AG04450 (cell line): Measurements from ENCODE around the gene C9orf50. TPM values are rescaled to one million over a fixed set of nuclear protein-coding genes. Genes with fewer than 3 reads are reported as not detected.

ENCODE experiments used
- CTCF ChIA-PET: fragments of 300-600, 350-600 bp; formaldehyde crosslinking; extraction: SDS; loops from one replicate; lab custom pipeline; 2022; ENCODE audit warnings: antibody characterized with exemption, inconsistent platforms; lab: Charles Lee
- POLR2A ChIA-PET: fragments of 350-600 bp; formaldehyde crosslinking; extraction: SDS; loops from one replicate; lab custom pipeline; 2021; ENCODE audit warnings: antibody characterized with exemption, inconsistent platforms; lab: Yijun Ruan, JAX
- DNase-seq: peaks from one replicate; pipeline ENCODE4 v3.0.0-alpha.2; 2011; ENCODE audit warnings: low read depth, low spot score
- H3K27ac ChIP-seq: one replicate; pipeline ENCODE4 v1.5.1; 2012; ENCODE audit warnings: low read depth, low read length, control low read depth
- H3K27me3 ChIP-seq: one replicate; pipeline ENCODE4 v1.6.0; 2012; ENCODE audit warnings: low read length; ENCODE audit not compliant: control insufficient read depth, insufficient read depth
- H3K4me3 ChIP-seq: 2 replicates; pipeline ENCODE4 v1.5.1; 2011; ENCODE audit warnings: mild to moderate bottlenecking, low read depth, low read length, control low read depth
- H3K9me3 ChIP-seq: 2 replicates; pipeline ENCODE4 v1.5.1; 2012; ENCODE audit warnings: low read length; ENCODE audit not compliant: control insufficient read depth, insufficient read depth
- polyA plus RNA-seq: library from polyadenylated mRNA; depleted of rRNA; stranded (reverse); fragments of >200 nt; gene quantifications from 2 replicates; pipeline ENCODE4 v1.2.3, GENCODE V29; 2011
- TF ChIP-seq, protein P1 (sequence below): IDR thresholded peaks from 2 replicates; pipeline ENCODE4 v1.5.1; 2011; ENCODE audit warnings: low read depth, low read length, control low read depth, inconsistent platforms

C9orf50 gene
- polyA plus RNA-seq, 1 experiment: 0.30 TPM

DNA sequence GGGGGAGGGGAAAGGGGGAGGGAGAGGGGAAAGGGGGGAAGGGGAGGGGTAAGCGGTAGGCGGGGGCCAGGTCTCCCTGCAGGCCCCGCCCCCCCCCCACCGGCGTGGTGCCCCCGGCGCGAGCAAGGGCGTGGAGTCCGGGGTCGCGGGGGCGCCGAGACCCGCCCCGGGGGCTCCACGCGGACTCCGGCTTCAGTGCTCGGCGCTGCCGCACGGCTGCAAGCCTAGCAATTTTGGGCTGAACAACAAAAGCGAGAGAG is 10.8 kb downstream of the C9orf50 start:
- H3K9me3 ChIP-seq: no peaks in the 10 kb centered on the region; the same call in 1 of the 2 replicates
- TF ChIP-seq, protein P1, sequence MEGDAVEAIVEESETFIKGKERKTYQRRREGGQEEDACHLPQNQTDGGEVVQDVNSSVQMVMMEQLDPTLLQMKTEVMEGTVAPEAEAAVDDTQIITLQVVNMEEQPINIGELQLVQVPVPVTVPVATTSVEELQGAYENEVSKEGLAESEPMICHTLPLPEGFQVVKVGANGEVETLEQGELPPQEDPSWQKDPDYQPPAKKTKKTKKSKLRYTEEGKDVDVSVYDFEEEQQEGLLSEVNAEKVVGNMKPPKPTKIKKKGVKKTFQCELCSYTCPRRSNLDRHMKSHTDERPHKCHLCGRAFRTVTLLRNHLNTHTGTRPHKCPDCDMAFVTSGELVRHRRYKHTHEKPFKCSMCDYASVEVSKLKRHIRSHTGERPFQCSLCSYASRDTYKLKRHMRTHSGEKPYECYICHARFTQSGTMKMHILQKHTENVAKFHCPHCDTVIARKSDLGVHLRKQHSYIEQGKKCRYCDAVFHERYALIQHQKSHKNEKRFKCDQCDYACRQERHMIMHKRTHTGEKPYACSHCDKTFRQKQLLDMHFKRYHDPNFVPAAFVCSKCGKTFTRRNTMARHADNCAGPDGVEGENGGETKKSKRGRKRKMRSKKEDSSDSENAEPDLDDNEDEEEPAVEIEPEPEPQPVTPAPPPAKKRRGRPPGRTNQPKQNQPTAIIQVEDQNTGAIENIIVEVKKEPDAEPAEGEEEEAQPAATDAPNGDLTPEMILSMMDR: no peak
- no peak for DNase-seq
- ChIA-PET POLR2A (no interaction called here), CTCF (no interaction called here)
- H3K27me3 ChIP-seq: no peaks in the 10 kb centered on the region
- no peak overlapping the region for H3K27ac ChIP-seq
- H3K4me3 ChIP-seq: peak overlapping the region; percentile 68

DNA sequence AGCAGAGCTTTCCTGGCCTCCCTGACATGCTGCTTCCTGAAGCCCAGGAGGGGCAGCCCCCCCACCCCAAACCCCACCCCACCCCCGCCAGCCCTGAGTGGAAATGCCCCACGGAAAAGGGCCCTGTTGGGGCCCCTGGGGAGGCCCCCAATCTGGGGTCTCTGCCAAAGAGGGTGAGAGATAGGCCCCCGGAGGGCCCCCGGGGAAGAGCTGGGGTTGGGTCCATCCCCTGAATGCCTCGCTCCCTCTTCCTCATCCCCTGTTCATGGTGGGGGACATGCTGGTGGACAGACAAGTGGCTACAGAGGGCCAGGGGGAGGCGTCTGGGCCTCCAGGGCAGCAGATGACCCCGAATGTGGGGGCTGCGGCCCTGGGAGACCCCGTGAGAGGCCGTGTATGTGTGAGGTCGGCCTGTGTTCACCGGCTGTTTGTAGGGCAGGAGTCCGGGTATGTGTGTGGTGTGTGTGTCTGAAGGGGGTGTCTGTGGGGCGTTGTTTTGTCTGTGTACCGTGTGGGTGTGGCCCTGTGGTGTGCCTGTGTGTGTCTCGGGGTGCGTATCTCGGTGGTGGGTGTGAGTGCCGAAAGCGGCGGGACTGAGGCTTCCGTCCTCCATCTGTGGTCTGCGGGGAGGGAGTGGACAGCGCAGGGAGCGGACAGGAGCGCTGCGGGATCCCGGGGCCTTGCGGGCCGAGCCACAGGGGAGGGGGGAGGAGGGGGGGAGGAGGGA is 11.3 kb downstream of the C9orf50 start:
- Histone ChIP-seq H3K27ac (no peak overlapping the region), H3K9me3 (no peaks in the 10 kb centered on the region; the same call in 1 of the 2 replicates), H3K27me3 (no peaks in the 10 kb centered on the region), H3K4me3 (peak overlapping the region; percentile 68)
- TF ChIP-seq, protein P1: no peak
- ChIA-PET CTCF (interaction anchor here (0.8 to 1.8 kb wide), 4 partner anchors 436 to 478 kb away, joined by 3 to 9 read pairs (median 5); no protein-coding TSS in a partner anchor), POLR2A (interaction anchor here (0.6 to 1.0 kb wide), 2 partner anchors 113 to 127 kb away, joined by 3 read pairs; no protein-coding TSS in a partner anchor)
- DNase-seq: no peak

DNA sequence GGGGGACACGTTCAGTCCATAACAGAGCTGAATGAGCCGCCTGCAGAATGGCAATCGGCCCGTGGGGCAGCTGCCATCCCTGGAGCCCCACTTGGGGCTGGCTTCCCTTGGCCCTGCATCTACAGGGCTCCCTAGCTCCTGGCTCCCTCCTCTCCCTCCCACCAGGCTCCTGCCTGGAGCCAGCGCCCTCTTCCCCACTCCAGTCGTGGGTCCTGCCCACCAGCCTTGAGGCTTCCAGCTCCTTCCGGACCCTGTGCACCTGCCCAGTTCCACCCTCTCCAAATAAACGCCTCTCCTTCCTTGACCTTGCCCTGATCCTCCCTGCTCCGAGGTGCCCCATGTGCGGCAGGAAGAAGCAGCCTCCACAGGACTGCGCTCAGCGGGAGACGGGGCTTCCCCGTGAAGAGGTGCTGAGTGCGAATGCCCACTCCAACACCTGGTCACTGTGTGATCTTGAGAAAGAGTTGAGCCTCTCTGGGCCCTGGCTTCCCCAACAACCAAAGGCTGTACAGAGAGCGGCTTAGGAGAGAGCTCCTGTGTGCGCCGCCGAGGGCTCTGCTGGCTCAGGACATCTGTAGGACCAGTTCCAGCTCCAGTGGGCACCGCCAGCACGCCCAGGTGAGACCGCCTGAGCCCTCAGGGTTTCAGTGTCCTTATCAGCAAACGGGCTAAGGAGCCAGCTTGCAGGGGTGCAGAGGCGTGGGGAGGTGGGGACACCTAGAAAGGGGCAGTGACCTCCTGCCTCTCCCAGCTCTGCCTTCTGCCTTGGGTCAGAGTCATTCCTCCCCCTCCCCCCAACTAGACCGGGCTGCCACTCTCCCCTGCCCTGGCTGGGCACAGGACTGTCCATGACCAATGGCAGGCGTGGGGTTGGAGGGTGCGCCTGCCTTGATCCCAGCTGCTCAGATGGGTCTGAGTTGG is 12.1 kb downstream of the C9orf50 start:
- no peaks in the 10 kb centered on the region for H3K27me3 ChIP-seq
- ChIA-PET POLR2A (interaction anchor here (0.6 to 1.4 kb wide), 6 partner anchors 12 to 434 kb away, joined by 3 to 5 read pairs (median 4); no protein-coding TSS in a partner anchor), CTCF (interaction anchor here (0.6 to 1.8 kb wide), 7 partner anchors 107 to 791 kb away, joined by 3 to 9 read pairs (median 4); no protein-coding TSS in a partner anchor)
- no peak overlapping the region for H3K4me3 ChIP-seq
- TF ChIP-seq, protein P1: no peak
- peak overlapping the region; percentile 2 for H3K27ac ChIP-seq
- no peak for DNase-seq
- H3K9me3 ChIP-seq: no peaks in the 10 kb centered on the region; the same call in 1 of the 2 replicates

DNA sequence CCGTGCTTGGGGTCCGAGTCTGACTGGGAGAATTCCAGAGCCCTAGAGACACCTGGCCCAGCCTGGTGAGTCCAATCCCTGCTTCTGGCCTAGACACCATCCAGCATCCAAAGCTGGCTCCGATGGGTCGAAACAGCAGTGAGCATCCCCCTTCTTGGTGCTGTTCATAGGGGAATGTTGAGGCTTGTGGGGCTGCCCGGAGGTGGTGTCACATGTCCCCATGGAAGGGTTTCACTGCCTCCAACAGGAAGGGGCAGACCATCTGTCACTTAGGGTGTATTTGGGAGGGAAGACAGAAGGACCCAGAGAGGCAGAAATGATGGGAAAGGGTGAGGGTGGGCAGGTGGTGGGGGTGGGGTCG is 13.9 kb downstream of the C9orf50 start:
- TF ChIP-seq, protein P1: no peak
- POLR2A ChIA-PET: interaction anchor here (1.2 to 1.5 kb wide), 3 partner anchors 429 to 467 kb away, joined by 3 to 5 read pairs (median 4); partner anchors contain the start of gene IER5L
- CTCF ChIA-PET: interaction anchor here (1.0 to 2.3 kb wide), 5 partner anchors 17 to 477 kb away, joined by 3 to 9 read pairs (median 3); no protein-coding TSS in a partner anchor
- Histone ChIP-seq H3K9me3 (no peaks in the 10 kb centered on the region; the same call in 1 of the 2 replicates), H3K4me3 (no peak overlapping the region), H3K27ac (no peak overlapping the region), H3K27me3 (no peaks in the 10 kb centered on the region)
- DNase-seq: no peak
